Measurements from ENCODE around the gene CLK2. TPM values are rescaled to one million over a fixed set of nuclear protein-coding genes. Genes with fewer than 3 reads are reported as not detected.

Gene CLK2
- polyA plus RNA-seq, 1 donor from 2014 or later = 44.4 TPM

DNA sequence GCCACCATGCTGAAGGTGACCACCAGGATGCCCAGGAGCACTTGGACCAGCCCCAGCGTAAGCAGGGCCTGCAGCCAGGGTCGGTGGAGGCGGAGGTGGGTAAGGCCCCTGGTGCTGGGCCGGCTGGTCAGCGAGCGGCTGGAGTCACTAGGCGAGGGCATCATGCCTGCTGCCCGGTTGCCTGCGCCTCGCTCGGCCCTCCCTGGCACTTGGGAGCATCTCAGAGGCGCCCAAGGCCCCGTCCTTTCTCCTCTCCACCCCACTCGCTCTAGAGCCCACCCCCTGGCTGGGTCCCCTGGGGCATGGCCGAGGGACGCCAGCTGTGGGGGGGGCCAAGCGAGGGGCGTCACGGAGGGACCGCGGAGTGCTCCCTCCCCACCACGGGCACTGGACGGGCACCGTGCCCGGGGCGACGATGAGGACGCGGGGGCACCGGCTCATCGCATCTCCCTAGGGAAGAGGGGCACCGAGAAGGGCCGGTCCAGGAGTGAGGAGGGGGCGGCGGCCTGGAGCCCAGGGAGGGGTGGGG lies 18.5 kb downstream of the CLK2 start:
- Histone ChIP-seq H3K9ac (ENCODE audit: low read length) (peak overlapping the region; percentile 91), H3K4me2 (ENCODE audit: low read length) (peak overlapping the region; percentile 80), H3K36me3 (ENCODE audit: insufficient read depth, low read length) (no peaks in the 10 kb centered on the region), H2AFZ (ENCODE audit: low read depth, low read length) (peak overlapping the region; percentile 56), H3K27ac (ENCODE audit: low read length) (peak overlapping the region; percentile 67), H3K27me3 (ENCODE audit: insufficient read depth, low read depth, low read length) (no peaks in the 10 kb centered on the region), H3K4me3 (ENCODE audit: low read length) (peak overlapping the region; percentile 94), H3K9me2 (ENCODE audit: insufficient read depth, low read length) (no peaks in the 10 kb centered on the region), H3F3A (ENCODE audit: insufficient read depth, low read length, poor library complexity, severe bottlenecking) (no peaks in the 10 kb centered on the region), H4K20me1 (ENCODE audit: insufficient read depth) (no peaks in the 10 kb centered on the region), H3K79me2 (replicated peaks; ENCODE audit: insufficient read depth, low read length) (peaks cover 8% of the 10 kb centered on the region), H3K9me3 (ENCODE audit: low read length) (no peaks in the 10 kb centered on the region)
- TF ChIP-seq EP300 (conservative IDR thresholded peaks at IDR 0.05; ENCODE audit: poor library complexity, severe bottlenecking) = no peak
- no peak for TF ChIP-seq TAF1 (IDR thresholded peaks at IDR 0.05; ENCODE audit: low read depth)
- TF ChIP-seq MXI1 (conservative IDR thresholded peaks at IDR 0.05; ENCODE audit: poor library complexity, severe bottlenecking) = no peak
- no peak for TF ChIP-seq EZH2 (IDR thresholded peaks at IDR 0.05; ENCODE audit: borderline replicate concordance, insufficient read depth, low read length, poor library complexity, severe bottlenecking)
- TF ChIP-seq POLR2AphosphoS5 (IDR thresholded peaks at IDR 0.05) = no peak
- no peak for TF ChIP-seq RAD21 (conservative IDR thresholded peaks at IDR 0.05)
- TF ChIP-seq, protein P1, sequence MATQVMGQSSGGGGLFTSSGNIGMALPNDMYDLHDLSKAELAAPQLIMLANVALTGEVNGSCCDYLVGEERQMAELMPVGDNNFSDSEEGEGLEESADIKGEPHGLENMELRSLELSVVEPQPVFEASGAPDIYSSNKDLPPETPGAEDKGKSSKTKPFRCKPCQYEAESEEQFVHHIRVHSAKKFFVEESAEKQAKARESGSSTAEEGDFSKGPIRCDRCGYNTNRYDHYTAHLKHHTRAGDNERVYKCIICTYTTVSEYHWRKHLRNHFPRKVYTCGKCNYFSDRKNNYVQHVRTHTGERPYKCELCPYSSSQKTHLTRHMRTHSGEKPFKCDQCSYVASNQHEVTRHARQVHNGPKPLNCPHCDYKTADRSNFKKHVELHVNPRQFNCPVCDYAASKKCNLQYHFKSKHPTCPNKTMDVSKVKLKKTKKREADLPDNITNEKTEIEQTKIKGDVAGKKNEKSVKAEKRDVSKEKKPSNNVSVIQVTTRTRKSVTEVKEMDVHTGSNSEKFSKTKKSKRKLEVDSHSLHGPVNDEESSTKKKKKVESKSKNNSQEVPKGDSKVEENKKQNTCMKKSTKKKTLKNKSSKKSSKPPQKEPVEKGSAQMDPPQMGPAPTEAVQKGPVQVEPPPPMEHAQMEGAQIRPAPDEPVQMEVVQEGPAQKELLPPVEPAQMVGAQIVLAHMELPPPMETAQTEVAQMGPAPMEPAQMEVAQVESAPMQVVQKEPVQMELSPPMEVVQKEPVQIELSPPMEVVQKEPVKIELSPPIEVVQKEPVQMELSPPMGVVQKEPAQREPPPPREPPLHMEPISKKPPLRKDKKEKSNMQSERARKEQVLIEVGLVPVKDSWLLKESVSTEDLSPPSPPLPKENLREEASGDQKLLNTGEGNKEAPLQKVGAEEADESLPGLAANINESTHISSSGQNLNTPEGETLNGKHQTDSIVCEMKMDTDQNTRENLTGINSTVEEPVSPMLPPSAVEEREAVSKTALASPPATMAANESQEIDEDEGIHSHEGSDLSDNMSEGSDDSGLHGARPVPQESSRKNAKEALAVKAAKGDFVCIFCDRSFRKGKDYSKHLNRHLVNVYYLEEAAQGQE (IDR thresholded peaks at IDR 0.05; ENCODE audit: borderline replicate concordance) = no peak
- no peak for TF ChIP-seq SMC3 (conservative IDR thresholded peaks at IDR 0.05; ENCODE audit: poor library complexity)

DNA sequence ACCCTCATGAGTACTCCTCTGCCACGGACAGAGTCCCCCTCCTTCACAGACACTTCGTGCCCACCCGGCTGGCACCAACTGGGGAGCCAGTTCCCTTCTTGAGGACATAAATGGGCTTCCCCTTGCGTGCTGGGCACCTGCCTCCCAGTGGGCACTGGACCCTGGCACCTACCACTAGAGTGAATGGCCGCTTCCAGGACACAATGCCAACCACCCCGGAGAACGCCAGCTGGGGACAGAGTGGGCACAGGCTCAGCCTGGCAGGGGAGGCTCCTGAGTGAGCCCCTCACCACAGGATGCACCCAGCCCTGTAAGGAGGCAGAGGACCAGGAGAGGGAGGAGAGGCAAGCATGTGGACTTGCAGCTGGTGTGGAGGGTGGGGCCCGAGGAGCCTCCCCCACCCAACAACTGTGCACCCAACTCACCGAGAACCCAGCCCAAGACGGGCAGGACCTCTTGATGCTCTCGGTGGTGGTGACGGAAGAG lies 19.0 kb downstream of the CLK2 start:
- Histone ChIP-seq H3K79me2 (replicated peaks; ENCODE audit: insufficient read depth, low read length) (peaks cover 8% of the 10 kb centered on the region), H3K9me2 (ENCODE audit: insufficient read depth, low read length) (no peaks in the 10 kb centered on the region), H3K9me3 (ENCODE audit: low read length) (no peaks in the 10 kb centered on the region), H2AFZ (ENCODE audit: low read depth, low read length) (peak overlapping the region; percentile 56), H3K27ac (ENCODE audit: low read length) (peak overlapping the region; percentile 67), H3F3A (ENCODE audit: insufficient read depth, low read length, poor library complexity, severe bottlenecking) (no peaks in the 10 kb centered on the region), H3K4me3 (ENCODE audit: low read length) (peak overlapping the region; percentile 94), H3K4me2 (ENCODE audit: low read length) (peak overlapping the region; percentile 80), H4K20me1 (ENCODE audit: insufficient read depth) (no peaks in the 10 kb centered on the region), H3K36me3 (ENCODE audit: insufficient read depth, low read length) (no peaks in the 10 kb centered on the region), H3K27me3 (ENCODE audit: insufficient read depth, low read depth, low read length) (no peaks in the 10 kb centered on the region), H3K9ac (ENCODE audit: low read length) (peak overlapping the region; percentile 91)
- TF ChIP-seq TAF1 (IDR thresholded peaks at IDR 0.05; ENCODE audit: low read depth) (no peak), POLR2AphosphoS5 (IDR thresholded peaks at IDR 0.05) (no peak), EZH2 (IDR thresholded peaks at IDR 0.05; ENCODE audit: borderline replicate concordance, insufficient read depth, low read length, poor library complexity, severe bottlenecking) (no peak), EP300 (conservative IDR thresholded peaks at IDR 0.05; ENCODE audit: poor library complexity, severe bottlenecking) (no peak), RAD21 (conservative IDR thresholded peaks at IDR 0.05) (no peak), MXI1 (conservative IDR thresholded peaks at IDR 0.05; ENCODE audit: poor library complexity, severe bottlenecking) (no peak), SMC3 (conservative IDR thresholded peaks at IDR 0.05; ENCODE audit: poor library complexity) (no peak)
- TF ChIP-seq, protein P2, sequence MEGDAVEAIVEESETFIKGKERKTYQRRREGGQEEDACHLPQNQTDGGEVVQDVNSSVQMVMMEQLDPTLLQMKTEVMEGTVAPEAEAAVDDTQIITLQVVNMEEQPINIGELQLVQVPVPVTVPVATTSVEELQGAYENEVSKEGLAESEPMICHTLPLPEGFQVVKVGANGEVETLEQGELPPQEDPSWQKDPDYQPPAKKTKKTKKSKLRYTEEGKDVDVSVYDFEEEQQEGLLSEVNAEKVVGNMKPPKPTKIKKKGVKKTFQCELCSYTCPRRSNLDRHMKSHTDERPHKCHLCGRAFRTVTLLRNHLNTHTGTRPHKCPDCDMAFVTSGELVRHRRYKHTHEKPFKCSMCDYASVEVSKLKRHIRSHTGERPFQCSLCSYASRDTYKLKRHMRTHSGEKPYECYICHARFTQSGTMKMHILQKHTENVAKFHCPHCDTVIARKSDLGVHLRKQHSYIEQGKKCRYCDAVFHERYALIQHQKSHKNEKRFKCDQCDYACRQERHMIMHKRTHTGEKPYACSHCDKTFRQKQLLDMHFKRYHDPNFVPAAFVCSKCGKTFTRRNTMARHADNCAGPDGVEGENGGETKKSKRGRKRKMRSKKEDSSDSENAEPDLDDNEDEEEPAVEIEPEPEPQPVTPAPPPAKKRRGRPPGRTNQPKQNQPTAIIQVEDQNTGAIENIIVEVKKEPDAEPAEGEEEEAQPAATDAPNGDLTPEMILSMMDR (IDR thresholded peaks at IDR 0.05; ENCODE audit: poor library complexity, severe bottlenecking) = no peak
- TF ChIP-seq, protein P1 (IDR thresholded peaks at IDR 0.05; ENCODE audit: borderline replicate concordance) = no peak
